HG03064 (cell line): Measurements from ENCODE around the gene POC1A.
"Not testable (repeated sequence)": the region's sequence is repeated elsewhere in the genome, so short reads cannot be mapped to it uniquely, and the experiment has no call there.

Source experiments
- ATAC-seq: cut with Tn5 transposase; IDR thresholded peaks from one replicate; pipeline ENCODE4 v1.9.1; 2021; ENCODE audit warnings: low read depth; ENCODE audit not compliant: unreplicated experiment

POC1A gene

DNA sequence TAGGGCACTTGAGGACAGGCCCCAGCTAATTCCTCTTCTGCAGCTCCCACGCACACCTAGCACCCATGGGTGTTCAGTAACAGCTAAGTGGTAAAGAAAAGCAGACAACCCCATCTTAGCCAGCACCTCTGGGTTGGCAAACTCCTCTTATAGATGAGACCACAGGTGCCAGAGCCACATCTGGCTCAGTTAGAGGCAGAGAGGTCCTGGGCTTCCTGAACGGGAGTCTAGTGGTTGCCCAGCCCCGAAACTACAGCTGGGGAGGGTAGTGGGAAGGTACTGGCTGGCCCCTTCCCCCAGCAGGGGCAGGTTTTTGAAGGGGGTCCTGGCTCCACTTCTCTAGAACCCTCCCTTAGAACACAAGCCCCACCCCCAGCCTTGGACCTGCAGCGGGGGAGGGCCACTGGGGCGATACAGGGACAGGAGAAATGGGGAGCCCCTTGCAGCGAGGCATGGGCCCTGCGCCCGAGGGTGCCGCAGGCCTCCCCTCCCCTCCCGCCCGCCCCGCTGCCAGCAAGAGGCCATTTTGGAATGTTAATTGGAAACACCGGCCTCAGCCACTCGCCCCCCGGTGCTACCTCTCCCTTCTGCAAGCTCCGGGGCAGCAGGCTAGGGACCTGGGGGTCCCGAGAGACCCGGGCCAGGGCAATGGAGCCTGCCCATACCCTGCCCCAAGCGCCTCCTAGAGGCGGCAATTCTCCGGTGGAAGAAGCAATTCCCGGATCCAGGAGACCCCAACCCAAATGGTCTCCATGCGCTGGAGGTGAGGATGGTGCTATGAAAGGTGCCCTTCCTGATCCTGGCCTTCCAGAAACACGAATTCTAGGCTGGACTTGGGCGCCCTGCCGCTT lies 99.3 kb downstream of the POC1A start:
- ATAC-seq = no peak

DNA sequence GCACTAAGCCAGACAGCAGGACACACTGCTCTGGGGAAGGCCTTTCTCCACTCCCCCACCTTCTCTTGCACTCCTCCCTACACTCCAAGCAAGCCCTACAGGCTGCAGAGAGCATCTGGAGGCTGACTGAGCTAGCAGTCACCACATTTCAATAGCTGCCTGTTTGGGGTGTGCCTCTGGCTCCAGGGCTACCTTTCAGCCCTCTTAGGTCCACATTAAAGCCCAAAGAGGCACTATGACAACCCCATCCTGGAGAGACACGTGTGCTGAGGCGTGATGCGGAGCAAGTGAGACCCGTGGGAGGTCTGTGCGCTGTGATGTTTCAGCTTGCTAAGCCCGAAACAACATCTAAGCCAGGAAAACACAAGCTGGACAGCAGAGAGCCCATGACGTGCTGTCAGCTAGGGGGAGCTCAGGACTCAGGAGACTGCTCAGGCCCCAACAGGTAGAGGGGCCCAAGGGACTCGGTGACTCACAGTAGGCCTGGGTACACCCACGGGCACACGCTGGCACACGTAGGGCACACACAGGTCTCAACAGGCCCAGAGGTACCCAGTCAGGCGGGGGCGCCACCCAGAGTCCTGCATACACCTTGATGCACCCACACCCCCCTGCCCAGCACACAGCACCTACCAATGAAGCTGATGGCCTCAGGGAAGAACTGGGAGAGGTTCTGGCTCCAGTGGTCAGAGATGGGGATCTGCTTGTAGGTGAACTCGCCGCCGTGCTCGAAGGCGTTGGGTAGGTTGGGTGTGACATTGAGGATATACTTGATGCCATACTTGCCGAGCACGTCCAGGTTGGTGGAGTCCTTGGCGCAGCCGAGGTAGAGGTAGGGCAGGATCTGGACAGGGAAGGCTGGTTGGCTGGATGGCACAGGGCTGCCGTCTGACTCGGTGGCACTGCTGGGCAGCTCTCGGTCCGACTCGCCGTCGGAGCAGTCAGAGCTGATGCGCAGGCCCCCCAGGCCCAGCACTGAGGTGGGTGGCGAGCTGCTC lies 100.6 kb downstream of the POC1A start:
- no peak for ATAC-seq

- no peak for ATAC-seq
Observed at GRCh38 chr3:52052831-52053306, 101.4 kb downstream of the POC1A start.

- no peak for ATAC-seq
Observed at GRCh38 chr3:52051444-52051843, 102.8 kb downstream of the POC1A start.

DNA sequence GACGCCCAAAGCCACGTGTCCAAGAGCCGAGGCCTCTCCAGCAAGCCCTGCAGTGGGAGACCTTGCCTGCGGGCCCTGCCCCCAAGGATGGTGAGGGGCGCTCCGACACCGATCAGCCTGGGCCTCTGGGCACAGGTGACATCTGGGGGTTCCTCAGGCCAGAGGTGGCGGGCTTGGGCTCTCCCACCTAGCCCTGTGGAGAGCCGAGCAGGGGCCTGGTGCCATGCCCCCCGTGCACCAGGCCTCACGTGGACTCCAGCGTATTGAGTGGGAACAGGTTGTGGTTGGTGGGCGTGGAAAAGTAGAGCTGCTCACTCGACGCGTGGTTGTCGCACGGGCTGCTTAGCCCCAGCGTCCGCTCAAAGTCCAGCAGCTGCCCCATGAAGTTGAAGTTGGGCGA lies 103.7 kb downstream of the POC1A start:
- no peak for ATAC-seq

DNA sequence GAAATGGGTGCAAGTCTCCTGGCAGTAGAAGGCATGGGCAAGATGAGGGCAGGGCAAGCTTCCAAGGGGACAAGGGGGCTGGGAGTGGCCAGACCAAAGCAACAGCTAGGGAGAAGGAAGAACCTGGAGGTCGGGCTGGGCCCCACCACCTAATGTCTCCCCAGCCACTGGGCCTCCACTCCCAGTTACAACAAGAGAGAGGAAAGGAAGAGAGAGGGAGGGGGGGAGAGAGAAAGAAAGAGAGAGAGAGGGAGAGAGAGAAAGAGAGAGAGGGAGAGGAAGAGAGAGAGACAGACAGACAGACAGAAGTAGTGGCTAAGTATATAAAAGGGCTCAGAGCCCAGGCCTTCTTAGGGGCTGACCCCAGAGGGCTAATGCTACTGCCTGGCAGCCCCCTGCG lies 104.7 kb downstream of the POC1A start:
- ATAC-seq = no peak

DNA sequence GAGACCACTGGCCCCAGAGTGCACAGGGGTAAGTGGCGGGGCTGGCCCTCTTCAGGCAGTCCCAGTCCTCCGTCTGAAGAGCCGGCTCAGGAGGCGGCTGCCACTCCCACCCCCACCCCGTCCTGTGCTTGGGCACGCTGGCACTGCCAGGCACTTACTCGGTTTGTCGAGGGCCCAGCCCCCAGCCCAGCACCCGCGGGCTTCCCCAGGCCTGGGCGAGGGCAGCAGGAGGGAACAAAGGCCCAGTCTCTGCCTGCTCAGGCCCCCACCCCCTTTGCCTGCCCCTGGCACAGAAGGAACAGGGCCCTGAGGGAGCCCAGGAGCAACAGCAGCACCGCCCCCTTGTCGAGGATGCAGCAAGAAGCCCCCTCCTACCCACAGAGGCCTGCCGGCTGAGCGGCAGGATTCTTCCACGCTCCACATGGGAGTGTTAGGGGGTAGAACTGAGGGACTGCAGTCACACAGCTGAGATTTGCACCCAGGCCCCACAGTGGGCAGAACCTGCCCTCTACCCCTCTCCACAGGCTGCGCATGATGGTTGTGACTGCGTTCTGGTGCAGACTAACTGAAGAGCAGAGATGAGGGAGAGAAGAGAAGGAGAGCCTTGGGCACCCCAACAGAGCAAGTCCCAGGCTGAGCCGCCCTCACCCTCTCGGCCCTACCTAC lies 106.8 kb downstream of the POC1A start:
- ATAC-seq = no peak

GRCh38 chr3:52046902-52047239 lies 107.4 kb downstream of the POC1A start:
- ATAC-seq = no peak

DNA sequence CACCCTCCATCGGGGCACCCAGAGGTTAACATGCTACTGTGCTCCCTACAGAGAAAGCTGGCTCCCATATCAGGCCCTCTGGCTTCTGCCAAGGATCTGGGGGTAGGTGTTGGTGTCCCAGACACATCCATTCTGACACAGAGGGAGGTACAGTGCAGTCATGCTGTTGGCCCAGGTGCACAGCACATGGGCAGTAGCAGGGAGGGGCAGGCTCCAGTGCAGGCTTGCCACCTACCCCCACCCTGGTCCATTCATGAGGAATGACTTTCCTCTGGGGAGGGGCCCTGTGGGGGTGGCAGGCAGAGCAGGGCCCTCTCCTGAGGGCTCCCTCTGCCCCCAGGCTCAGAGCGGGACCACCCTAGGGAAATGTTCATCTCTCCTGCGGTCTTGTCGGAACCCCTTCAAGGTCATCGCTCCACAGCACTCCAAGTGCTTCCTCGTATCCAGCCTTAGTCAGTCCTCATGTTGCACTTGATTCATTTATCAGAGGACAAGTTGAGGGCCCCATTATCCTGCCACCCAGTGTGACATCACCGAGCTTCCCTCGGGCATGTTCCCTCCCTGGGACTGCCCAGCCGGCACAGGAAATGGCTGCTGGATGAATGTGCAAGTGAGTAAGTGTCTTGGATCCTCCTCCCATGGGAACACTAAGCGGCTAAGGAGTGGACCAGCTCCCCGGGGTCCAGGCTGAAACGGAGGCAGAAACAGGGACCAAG lies 107.9 kb downstream of the POC1A start:
- no peak for ATAC-seq

DNA sequence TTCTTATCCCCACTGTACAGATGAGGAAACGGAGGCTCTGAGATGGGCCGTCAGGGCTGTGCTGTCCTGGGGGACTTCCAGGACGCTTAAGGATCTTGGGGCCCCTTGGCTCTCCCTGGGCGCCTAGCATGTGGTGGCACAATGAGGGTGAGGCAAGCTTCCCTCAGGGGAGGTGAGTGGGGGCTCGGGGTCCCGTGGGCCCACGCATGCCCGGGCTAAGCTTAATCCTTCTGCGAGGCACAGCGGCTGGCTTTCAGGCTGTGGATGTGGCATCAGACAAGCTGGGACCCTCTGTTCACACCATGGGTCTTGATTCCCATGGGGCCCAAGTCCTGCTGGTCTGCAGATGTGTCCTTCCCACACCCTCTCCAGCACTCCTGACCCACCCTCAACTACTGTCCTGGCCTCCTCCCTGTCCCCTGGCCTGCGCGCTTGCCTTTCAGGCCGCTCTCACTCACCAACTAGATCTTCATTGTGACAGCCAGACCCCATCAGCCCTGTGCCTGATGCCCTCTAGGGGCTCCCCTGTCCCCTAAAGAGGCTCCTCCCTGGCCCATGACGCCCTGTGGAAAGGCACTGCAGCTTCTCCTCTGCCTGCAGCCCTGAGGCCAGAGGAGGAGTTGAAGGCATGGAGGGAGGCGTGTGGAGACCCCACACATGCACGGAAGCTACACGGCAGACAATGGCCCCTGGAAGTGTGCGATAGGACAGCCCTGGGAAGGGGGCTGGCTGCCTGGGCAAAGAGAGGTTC lies 109.2 kb downstream of the POC1A start:
- no peak for ATAC-seq

DNA sequence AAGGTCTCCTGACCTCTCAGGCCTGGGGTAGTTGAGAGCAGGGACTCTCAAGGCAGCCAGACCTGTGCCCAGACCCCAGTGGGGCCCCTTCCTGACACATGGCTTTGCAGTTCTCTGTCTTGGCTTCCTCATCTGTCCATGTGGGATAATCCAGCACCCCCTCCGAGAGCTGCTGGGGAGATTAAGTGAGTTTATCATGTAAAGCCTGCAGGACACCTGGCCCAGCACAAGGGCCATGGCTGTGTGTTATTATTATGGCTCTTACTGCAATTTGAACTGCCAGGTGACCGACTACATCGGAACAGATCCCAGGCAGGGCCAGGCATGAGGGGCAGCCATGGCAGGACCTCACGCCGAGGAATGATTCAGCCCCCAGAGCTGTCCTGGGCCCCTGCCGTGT lies 110.5 kb downstream of the POC1A start:
- ATAC-seq = no peak

DNA sequence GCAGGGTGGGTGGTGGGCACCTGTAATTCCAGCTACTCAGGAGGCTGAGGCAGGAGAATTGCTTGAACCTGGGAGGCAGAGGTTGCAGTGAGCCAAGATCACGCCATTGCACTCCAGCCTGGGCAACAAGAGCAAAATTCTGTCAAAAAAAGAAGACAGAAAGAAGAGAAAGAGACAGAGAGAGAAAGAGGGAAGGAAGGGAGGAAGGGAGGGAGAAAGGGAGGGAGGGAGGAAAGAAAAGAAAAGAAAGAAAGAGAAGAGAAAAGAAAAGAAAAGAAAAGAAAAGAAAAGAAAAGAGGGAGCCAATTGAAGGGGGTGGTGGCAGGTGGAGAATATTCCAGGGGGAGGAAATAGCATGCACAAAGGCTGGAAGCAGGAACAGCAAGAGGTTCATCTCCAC lies 111.2 kb downstream of the POC1A start:
- not testable (repeated sequence) for ATAC-seq

- ATAC-seq = no peak
Observed at GRCh38 chr3:52041118-52041731, 113.0 kb downstream of the POC1A start.

GRCh38 chr3:52040600-52040999 lies 113.6 kb downstream of the POC1A start:
- ATAC-seq = no peak

DNA sequence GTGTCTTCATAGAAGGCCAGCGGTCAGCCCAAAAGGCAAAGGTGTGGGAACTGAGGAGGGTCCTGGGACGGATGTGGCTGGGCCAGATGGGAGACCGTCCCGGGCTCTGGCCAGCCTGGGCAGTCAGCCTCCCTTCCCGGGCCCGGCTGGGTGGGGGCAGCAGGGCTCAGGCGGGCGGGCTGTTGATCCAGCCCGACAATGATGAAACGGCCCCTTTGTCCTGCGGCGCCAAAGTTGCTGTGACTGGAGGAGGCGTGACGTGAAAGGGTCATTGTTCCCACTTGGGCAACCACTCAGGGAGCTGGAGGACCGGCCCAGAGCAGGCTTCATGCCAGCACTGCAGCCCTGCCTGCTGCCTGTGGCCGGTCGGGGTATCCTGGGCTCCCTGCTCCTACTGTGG lies 114.4 kb downstream of the POC1A start:
- ATAC-seq = no peak

DNA sequence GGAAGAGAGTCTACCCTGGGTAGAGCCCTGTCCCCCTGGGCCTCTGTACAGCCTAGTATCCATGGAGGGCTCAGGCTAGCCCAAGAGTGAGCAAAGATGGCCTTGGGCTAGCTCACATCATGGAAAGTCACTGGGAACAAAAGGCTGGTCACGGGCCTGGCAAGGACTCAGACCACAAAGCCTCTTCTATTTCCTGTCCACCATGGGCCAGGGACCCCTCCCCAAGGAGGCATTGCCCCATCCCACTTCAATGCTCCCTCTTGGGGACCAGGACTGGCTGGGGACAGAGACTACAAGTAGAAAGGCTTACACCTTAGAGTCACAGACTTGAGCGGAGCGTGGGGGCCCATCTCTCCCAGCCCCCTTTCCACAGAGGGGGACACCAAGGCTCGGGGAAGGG lies 114.8 kb downstream of the POC1A start:
- no peak for ATAC-seq

- no peak for ATAC-seq
Observed at GRCh38 chr3:52038227-52038626, 116.0 kb downstream of the POC1A start.

- ATAC-seq = no peak
Observed at GRCh38 chr3:52037291-52037690, 116.9 kb downstream of the POC1A start.

DNA sequence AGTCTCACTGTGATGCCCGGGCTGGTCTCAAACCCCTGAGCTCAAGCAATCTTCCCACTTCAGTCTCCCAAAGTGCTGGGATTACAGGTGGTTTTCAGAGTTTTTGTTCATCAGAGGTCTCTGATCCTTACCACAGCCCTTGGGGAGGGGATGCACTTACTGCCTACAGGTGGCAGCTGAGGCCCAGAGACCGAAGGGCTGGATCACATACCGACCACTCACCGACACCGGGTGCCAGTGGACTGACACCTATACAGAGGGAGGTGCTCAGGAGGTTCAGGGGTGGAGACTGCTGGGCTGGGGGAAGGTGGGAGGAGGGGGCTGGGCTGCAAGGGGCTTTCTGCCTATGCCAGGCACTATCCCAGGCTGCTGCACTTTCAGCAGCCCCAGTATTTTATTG lies 117.4 kb downstream of the POC1A start:
- ATAC-seq = no peak
